CD1c-positive myeloid dendritic cell (primary cell): ENCODE results near the gene UPP2.

Experiments
- DNase-seq: peaks from one replicate; pipeline ENCODE4 v3.0.0-alpha.2; 2016; ENCODE audit errors: extremely low spot score

Gene UPP2

GRCh38 chr2:158101384-158101926 lies at the start of gene UPP2:
Gene UPP2, plus strand, starts transcription at chr2:158101876. Its CDS starts 188 bp downstream, at chr2:158102064.
- DNase-seq: peak; percentile 51

GRCh38 chr2:158052761-158053160 lies 48.9 kb upstream of the UPP2 start:
- DNase-seq: no peak

- DNase-seq: no peak
These were observed 44.8 kb upstream of the UPP2 start for GRCh38 chr2:158056875-158057274.

- DNase-seq: no peak
These were observed 41.4 kb upstream of the UPP2 start for GRCh38 chr2:158060160-158060834.

GRCh38 chr2:158060835-158061435 lies 40.7 kb upstream of the UPP2 start:
- no peak for DNase-seq

GRCh38 chr2:158061763-158062162 lies 39.9 kb upstream of the UPP2 start:
- DNase-seq: no peak

GRCh38 chr2:158066046-158066713 lies 35.5 kb upstream of the UPP2 start:
- no peak for DNase-seq

GRCh38 chr2:158071018-158071417 lies 30.7 kb upstream of the UPP2 start:
- no peak for DNase-seq

- DNase-seq: no peak
These were observed 29.3 kb upstream of the UPP2 start for GRCh38 chr2:158072361-158072760.

GRCh38 chr2:158079672-158080071 lies 22.0 kb upstream of the UPP2 start:
- no peak for DNase-seq

- no peak for DNase-seq
These were observed 13.6 kb upstream of the UPP2 start for GRCh38 chr2:158088093-158088492.

GRCh38 chr2:158089322-158089721 lies 12.4 kb upstream of the UPP2 start:
- no peak for DNase-seq

GRCh38 chr2:158091647-158092046 lies 10.0 kb upstream of the UPP2 start:
- DNase-seq: no peak

- no peak for DNase-seq
These were observed 7.1 kb upstream of the UPP2 start for GRCh38 chr2:158094487-158095092.

GRCh38 chr2:158095269-158095668 lies 6.4 kb upstream of the UPP2 start:
- DNase-seq: no peak

- no peak for DNase-seq
These were observed 5.8 kb upstream of the UPP2 start for GRCh38 chr2:158095912-158096311.

GRCh38 chr2:158097481-158097880 lies 4.2 kb upstream of the UPP2 start:
- DNase-seq: no peak

GRCh38 chr2:158098178-158098577 lies 3.5 kb upstream of the UPP2 start:
- DNase-seq: no peak

GRCh38 chr2:158099716-158100115 lies 2.0 kb upstream of the UPP2 start:
- DNase-seq: no peak

- no peak for DNase-seq
These were observed 1.3 kb upstream of the UPP2 start for GRCh38 chr2:158100411-158100810.

GRCh38 chr2:158102446-158102845 lies 770 bp downstream of the UPP2 start:
- DNase-seq: no peak

- no peak for DNase-seq
These were observed 1.8 kb downstream of the UPP2 start for GRCh38 chr2:158103411-158104012.
